Stimulated activated CD4-positive, alpha-beta T cell treated with anti-CD3 and anti-CD28 coated beads, Interleukin-12 subunit alpha, Interleukin-12 subunit beta, amount 100 ng/mL, for 48 hours (primary cell): Measurements from ENCODE around the gene NKX2-3.

Experiments
- DNase-seq, 3 donors: peaks; one replicate each; pipeline ENCODE4 v3.0.0-alpha.2; 2020; ENCODE audit warnings: low read depth in 2 of 3, low spot score in 1 of 3

The NKX2-3 gene

GRCh38 chr10:99537989-99538917 is 5.5 kb downstream of the NKX2-3 start:
- DNase-seq: no peak

GRCh38 chr10:99539120-99539519 is 6.4 kb downstream of the NKX2-3 start:
- no peak for DNase-seq

DNA sequence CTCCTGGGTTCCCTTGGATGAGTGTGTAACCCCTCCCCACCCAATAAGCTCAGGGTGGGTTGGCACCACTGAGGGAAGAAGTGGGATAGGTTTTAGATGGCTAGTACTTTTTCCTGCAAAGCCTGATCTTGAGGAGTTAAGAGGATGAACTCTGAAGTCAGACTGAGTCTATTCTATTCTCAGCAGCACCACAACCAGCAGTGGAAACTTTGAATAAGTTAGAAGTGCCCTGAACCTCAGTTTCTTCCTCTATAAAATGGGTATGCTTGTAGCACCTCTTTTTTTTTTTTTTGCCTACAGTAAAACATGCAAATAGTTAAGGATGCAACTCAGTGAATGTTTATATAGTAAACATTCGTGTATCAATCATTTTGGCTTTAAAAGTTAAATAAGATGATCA is 7.1 kb downstream of the NKX2-3 start:
- DNase-seq: no peak

- DNase-seq: no peak
Observed at GRCh38 chr10:99540306-99540656, 7.5 kb downstream of the NKX2-3 start.

DNA sequence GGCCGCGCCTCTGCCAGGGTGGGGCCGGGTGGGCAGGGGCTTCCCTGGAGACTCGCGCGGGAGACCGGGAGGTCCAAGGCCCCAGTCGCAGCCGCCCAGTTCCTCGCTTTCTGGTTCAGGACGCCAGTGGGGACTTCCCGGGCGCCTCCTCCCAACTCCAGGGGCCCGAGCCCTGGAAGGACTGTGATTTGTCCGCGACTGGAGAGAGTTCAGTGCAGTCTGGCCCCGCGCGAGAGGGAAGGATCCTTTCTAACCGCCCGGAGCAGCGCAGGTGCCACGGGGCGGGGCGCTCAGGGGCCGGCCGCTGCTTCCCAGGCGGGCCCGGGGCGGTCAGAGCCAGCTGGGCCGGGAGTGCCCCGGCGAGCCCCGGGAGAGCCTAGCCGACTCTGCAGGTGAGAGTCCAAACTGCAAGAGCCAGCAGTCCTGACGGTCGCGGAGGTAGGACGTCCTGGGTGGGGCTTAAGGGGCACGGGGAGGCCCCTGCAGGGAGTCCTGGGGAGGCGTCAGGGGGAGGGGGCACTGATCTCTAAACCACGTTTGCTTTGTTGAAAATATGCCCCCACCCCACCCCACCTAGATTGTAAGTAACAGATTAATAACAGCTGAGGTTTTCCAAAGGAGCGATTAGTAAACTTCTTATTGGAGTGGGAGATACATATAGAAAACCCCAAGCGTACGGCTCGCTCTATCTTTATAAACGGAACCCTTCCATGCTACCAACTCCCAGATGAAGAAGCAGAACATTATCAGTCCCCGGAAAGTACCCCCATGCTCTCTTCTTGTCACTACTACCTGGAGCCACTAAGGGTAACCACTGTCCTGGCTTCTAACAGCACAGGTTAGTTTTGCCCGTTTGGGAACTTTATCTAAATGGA is 8.2 kb downstream of the NKX2-3 start:
- DNase-seq: no peak

DNA sequence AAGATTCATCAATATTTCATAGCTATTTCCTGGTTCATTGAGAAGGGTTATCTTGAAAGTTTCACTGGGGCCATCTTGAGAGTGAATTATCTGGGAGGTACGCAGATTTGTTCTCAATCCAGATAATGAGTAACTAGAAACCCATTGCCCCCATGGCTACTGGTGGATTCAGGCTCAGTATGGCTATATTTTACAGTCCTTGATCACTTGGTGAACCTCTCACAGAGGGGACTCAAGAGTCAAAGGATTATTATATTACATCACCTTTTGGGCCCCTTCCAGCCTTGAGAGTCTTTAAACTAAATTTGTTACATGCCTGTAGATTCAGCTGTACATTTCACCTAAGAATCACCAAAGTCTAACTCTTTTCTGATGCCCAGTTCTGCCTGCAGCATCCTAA is 11.6 kb downstream of the NKX2-3 start:
- no peak for DNase-seq

- DNase-seq: no peak
Observed at GRCh38 chr10:99548041-99548530, 15.3 kb downstream of the NKX2-3 start.

- no peak for DNase-seq
Observed at GRCh38 chr10:99551158-99551557, 18.4 kb downstream of the NKX2-3 start.

DNA sequence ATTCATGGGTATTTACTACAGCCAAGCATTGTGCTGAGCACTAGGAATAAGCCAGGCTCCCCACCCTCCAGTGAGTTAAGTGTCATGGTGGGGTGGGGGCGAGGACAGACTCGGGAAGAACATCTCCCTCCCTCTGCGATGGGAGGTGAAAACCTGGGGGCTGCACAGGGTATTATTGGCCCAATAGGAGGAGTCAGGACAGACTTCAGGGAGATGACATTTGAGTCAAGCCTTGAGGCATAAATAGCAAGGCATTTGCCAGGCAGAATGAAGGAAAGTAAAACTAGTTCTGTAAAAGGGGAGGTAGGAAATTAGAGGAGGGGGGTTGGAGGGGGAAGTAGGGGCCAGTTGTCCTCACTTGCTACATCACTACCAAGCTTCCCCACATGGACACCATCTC is 18.9 kb downstream of the NKX2-3 start:
- no peak for DNase-seq

- no peak for DNase-seq
Observed at GRCh38 chr10:99555371-99555770, 22.6 kb downstream of the NKX2-3 start.

GRCh38 chr10:99555825-99556523 is 23.2 kb downstream of the NKX2-3 start:
- no peak for DNase-seq

GRCh38 chr10:99557044-99557443 is 24.3 kb downstream of the NKX2-3 start:
- no peak for DNase-seq

GRCh38 chr10:99558708-99559107 is 26.0 kb downstream of the NKX2-3 start:
- DNase-seq: no peak

GRCh38 chr10:99560277-99561126 is 27.8 kb downstream of the NKX2-3 start:
- peak in 2 of 3 donors; percentile 22 to 50 for DNase-seq

DNA sequence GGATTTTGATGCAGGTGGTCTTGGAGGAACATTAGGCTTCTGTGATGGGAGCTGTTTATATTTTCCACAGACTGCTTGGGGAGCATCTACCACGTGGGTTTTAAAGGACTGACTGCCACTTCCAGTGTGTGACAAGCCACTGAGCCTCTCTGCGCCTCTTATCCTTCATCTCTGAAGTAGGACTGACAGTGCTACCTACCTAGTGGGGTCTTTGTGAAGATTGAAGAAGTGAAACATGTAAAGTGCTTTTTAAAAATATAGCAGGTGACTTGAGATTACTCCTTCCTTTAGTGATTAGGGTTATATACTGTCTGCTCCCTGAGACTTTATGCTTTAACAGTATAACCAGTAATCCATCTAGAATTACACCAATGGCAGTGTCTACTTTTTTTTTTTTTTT is 29.9 kb downstream of the NKX2-3 start:
- DNase-seq: no peak

DNA sequence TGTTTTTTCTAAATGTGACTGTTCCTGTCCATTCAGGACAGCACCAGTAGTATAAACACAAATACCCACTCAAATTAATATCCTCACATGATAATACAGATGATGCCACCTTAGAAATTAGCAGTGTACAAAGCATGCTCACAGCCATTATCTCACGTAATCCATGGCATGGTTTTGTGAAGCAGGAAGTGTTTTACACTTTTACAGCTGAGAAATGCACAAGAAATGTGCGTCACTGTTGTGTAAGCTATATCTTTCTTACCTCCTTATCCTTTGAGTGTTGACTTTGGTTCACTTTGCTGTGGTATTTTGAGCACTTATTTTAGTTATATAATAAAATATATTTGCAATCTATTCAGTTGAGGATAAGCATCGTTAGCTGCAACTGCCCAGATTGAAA is 31.6 kb downstream of the NKX2-3 start:
- DNase-seq: no peak

- DNase-seq: no peak
Observed at GRCh38 chr10:99565166-99565565, 32.4 kb downstream of the NKX2-3 start.

DNA sequence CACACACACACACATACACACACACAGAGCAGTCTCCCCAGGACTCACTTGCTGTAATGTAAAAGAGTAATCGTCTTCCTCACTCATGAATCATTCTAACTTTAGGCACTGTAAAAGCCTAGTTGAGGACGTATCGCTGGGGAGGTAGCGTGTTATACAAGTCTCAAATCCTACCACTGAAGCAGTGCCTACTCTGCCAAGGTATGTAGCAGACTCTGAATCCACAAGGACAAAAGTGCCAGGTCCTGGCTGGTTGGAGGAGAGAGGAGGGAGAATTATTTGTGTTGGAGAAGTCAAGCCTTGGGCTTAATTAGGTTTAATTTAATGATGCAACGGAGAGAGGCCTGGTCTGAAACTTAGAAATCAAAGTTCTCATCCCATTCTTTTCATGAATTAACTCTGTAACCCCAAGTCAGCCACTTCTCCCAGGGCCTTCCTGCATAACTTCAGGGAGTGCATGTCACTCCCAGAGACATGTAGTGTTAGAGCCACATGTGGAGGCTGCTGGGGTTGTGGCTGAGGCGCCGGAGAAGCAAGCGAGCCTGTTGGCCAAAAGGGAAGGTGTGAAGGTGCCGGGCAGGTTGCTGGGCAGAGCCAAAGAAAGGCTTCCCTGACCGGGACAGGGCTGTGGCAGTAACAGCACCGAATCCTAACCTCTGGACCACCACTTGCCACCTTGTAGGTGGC is 36.7 kb downstream of the NKX2-3 start:
- no peak for DNase-seq

- no peak for DNase-seq
Observed at GRCh38 chr10:99569961-99570360, 37.2 kb downstream of the NKX2-3 start.

- no peak for DNase-seq
Observed at GRCh38 chr10:99571816-99572215, 39.1 kb downstream of the NKX2-3 start.
